Activated CD4-positive, CD25-positive, alpha-beta regulatory T cell treated with anti-CD3 and anti-CD28 coated beads, Interleukin-2, amount 50 U/mL, for 24 hours (primary cell): ENCODE results near the gene DACT3.
A peak's percentile ranks its signal among the peaks of the same experiment; 100 is the strongest.

Source experiments
- ATAC-seq, 2 donors: fragments of 150-1000 bp; cut with Tn5 transposase; one replicate each; pipeline ENCODE4 v1.10.0; 2021; ENCODE audit warnings: mild to moderate bottlenecking in 1 of 2, moderate library complexity in 1 of 2

The DACT3 gene

DNA sequence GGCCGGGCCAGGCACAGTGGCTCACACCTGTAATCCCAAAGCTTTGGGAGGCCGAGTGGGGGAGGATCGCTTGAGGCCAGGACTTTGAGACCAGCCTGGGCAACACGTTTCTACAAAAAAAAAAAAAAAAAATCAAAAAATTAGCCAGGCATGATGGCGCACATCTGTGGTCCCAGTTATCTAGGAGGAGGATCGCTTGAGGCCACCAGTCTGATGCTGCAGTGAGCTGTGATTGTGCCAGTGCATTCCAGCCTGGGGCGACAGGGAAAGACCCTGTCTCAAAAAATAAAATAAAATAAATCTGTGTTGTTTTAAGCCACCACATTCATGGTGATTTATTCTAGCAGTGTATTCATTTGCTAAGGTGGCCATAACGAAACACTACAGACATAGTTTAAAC lies 4.1 kb upstream of the DACT3 start:
- no peak for ATAC-seq

DNA sequence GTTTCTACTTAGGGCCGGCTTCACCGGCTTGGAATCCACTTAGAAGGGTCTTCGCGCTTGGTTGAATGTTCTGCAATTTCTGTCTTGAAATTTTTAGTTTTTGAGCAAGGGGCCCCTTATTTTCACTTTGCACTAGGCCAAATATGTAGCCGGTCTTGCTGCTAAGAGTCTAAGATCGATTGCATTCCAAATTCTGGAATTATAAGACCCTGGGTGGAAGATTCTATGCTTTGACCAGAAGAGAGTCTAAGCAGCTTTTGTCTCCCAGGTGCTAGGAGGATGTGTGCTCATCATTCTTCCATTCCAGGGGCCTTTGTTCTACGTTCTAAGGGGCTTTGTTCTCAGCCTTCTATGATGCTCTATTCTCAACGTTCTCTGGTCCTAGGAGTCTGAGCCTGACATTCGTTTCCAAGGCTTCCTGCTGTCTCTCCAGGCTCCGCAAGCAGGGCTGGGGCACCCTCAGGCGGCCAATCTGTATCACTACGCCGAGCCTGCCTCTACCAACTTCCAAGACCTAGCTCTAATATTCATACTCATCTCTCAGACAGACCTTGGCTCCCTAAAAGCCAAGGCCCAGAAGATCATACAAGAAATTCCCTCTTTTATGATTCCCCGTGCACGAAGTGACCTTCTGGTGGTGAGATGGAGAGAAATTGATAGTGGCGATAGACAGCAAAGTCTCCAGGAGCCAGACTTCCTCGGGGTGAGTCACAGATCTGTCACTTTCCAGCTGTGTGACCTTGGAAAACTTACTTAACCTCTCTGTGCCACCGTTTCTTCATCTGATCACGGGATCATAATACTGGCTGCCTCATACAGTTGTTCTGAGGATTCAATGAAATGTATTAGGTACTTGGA lies 982 bp upstream of the DACT3 start:
- ATAC-seq, result peak; percentile 35 to 39

DNA sequence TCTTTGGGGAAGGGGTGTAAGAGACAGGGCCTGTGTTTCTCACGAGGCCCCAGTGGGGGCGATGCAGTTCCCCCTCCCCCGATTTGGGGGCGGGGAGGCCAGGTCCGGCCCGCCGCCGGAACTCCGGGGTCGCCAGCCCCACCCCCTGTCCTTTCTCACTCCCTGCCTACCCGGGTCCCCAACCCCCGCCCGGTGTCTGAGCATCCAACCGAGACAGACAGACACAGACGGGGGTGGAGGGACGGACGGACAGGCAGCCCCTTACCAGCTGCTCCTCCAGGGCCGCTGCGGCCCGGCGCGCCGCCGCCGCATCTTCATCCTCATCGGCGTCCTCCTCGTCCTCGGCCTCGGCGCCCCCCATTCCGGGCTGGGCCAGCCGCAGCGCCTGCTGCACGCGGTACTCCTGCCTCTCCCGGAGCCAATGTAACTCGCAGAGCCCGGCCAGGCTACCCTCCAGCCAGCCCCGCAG lies 397 bp downstream of the DACT3 start:
- no peak for ATAC-seq

DNA sequence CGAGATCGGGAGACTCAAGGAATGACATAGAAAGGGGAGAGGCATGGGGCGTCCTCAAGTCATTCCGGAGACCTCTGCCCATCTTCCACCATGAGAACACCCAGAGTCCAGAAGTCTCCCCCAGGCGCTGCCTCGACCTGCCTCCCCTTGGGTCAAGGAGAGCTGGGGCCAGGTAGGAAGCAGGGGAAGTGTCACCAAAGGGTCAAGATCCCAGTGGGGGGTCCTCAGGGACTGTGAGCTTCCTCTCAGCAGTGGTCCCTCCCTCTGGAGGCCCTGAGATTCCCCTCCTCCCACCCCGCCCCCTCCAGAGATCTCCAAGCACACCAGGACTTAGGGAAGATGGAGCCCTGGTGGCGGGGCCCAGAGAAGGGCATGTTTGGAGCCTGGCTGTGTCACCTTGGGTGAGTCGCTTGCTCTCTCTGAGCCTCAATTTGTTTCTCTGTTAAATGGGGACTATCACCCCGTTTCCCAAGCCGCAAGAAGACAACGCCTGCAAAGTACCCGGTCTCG lies 919 bp downstream of the DACT3 start:
- ATAC-seq, result no peak

DNA sequence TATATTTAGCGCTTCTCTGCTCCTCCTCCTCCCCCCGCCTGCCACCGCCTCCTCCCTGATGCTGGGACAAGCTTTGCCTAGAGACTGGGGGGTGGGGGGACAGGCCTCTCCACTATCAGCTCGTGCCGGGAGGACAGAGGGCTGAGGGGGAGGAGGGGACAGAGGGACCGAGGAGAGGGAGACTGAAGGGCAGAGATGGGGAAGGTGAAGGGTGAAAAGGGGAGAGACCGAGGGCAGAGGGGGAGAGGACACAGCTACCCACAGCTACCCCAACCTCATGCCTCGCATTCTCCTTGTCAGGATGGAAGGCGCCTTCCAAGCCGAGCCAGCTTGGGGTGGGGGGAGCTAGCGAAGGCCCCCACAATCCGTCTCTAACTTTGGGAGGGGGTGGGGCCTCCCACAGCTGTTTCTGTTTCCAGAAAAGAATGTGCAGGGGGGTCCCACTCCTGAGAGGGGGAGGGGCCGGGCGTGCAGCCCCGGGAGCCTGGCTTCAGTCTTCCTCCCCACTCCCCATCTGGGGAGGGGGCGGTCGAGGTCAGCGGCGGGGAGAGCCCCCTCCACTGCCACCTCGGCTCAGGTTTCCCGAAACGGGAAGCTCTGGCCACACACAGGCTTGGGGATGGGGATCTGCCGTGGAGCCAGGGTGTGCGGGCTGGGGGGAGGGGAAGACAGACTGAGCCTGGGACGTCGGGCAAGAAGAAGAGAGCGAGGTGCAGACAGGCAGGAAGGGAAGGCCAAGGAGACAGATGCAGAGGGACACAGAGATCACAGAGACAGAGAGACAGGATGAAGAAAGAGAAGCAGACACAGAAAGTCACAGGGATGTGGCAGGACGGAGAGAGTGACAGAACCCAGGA lies 1.6 kb downstream of the DACT3 start:
- no peak for ATAC-seq

DNA sequence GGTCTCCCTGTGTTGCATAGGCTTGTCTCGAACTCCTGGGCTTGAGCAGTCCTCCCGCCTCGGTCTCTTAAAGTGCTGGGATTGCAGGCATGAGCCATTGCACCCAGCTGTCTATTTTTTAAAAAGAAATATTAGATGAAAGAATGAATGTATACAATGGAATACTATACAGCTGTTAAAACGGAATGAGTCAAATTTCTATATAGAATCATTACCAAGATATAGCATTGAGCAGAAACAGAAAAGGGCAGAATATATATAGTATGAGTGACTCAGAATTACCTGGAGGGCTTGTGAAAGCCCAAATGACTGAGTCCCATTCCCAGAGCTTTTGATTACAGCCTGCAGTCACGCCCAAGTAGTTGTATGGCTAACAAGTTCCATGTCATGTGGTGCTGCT lies 4.4 kb downstream of the DACT3 start:
- ATAC-seq, result no peak

DNA sequence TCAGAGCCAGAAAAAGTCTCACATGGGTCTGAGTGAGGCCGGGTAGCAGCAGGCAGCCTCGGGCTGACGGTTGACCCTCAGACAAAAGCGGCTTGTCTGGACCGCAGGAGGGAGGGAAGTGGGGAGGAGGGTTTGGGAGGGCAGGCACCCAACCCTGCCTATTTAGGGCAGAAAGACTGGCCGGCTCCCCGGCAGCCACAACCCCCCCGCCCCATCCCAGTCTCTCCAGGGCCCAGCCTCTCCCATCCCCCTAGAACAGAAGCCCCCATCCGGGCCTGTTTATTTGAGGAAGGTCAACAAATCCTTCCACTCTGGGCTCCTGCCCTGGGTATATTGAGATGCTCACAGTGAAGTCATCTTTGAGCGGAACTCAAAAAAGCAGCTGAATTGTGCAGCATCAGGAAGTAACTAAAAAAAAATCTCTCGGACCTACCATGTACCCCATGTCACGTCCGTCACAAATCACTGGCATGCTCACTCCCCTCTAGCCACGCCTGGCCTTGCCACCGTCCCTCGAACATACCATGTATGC lies 6.3 kb downstream of the DACT3 start:
- ATAC-seq, result no peak

DNA sequence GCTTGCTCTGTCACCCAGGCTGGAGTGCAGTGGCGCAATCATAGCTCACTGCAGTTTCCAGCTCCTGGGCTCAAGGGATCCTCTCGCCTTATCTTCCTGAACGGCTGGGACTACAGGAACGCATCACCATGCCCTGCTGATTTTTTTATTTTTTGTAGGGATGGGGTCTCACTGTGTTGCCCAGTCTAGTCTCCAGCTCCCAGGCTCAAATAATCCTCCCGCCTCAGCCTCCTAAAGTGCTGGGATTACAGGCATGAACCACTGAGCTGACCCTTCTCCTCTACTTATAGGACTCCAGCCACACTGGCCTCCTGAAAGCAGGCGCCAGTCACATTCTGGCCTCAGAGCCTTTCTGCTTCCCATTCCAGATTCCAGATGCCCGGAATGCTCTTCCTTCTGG lies 10.5 kb downstream of the DACT3 start:
- no peak for ATAC-seq

DNA sequence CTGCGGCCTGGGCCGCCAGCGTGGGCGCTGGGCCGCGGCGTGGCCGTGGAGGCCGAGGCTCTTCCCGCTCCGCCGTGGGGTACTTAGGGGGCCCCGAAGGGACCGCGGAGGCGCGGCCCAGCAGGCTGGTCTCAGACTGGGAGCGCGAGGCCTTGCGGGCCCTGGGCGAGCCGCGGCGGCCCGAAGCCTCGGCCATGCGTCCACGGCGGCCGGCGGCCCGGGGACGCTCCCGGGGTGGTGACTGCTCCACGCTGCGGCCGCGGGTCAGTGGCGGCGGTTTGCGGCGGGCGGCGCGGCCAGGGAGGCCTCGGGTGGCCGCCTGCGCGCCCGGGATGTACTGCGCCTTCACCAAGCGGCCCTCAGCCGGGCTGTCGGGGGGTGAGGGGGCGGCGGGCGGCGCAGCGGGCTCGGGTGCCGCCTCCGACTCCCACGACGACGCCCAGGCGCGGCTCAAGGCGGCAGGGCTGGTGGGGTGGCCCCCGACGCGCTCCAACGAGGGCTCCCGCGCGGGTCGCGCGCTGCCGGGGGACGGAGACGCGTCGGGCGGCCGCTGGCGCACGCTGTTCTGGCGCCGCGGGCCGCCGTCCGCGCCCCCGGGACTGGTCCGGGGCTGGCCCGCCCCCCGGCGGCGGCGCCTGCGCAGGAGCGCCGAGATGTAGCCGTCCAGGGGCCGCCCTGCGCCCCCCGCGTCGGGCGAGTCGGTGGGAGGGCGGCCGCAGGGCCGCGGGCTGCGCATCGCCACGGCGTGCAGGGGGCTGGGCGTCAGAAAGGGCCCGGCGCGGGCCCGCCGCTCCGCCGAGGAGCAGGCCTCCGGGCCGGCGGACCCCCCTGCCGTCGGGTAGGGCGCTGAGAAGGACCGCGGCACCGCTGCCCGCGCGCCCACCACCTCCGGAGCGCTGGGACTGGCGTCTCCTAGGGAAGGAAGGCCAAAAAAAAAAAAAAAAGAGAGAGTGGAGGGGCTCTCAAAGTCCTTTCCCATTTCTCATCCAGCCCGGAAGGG lies 11.7 kb downstream of the DACT3 start:
- ATAC-seq, result no peak

DNA sequence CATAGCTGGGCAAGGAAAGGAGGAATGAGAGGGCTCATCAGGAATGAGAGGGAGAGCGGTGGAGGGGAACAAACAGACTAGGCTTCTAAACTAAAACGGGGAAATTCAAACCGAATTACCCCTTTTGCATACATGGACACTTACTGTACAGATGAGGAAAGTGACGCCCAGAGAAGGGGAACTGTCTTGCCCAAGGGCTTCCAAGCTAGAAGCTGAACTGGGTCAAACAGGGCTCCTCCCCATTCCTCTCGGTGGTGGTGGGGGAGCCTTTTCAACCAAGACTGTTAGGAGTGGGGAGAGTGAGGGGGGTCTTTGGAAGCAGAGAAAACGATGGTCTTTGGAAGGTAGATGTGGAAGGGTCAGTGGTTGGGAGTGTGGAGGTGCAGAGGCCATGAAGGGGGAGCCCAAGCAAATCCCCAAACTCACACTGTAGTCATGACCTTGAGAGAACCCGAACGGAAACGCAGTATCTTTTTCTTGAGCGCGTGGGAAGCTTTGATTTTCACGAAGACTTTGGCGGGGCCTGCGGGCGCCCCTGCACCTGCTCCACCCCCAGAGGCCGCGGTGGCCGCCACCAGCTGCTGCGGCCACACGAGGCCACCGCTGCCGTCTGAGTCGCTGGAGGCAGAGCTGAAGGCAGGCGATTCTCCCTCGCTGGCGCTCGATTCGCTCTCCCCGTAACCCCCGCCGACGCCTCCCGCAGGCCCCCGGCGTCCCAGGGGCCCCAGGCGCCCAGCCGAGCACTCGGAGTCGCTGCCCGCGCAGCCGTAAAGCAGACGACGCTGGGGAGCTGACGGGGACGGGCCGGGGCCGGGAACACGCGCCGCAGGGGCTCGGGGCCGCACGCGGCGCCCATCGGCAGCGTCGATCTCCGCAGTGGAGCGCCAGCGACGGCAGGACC lies 12.7 kb downstream of the DACT3 start:
- peak in 1 of 2 donors; percentile 30 for ATAC-seq

DNA sequence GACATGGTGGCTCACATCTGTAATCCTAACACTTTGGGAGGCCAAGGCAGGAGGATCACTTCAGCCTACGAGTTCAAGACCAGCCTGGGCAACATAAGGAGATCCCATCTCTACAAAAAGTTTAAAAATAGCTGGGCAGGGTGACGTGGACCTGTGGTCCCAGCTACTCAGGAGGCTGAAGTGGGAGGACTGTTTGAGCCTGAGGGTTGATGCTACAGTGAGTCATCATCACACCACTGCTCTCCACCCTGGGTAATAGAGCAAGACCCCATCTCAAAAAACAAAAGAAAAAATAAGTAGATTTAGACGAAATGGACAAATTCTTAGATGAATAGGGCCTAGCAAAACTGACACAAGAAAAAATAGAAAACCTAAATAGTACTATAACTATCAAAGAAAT lies 14.6 kb downstream of the DACT3 start:
- ATAC-seq, result no peak

DNA sequence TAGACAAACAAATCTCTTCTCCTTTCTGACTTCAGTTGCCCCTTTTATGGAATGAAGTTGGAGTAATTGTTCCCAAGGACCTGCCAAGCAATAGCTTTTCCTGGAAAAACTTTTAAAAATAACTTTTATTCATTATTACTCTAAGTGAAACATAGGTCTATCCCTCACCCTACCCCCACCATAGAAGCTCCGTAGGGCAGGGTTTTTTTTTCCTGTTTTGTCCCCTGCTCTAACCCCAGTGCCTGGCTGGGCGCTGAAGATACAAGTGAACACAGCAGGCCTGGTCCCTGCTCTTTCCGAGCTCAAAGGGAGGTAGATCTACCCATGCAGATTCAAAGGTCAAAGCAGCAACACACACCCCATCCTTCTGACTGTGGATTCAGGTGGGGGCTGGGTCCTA lies 16.3 kb downstream of the DACT3 start:
- ATAC-seq, result no peak

DNA sequence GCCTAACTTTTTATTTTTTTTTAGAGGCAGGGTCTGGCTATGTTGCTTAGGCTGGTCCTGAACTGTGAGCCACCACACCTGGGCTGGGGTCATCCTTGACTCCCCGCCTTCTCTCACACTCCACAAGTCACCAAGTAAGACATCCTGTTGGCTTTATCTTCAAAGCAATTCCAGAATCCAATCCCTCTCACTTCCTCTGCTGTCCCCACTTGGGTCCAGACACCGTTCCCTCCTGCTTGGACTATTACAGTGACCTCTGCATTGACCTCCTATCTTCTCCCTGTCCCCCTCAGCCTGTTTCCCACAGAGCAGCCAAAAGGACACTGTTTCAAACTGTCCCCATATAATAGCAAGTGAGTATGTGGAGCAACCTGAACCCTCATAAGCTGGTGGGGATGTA lies 20.3 kb downstream of the DACT3 start:
- ATAC-seq, result no peak

DNA sequence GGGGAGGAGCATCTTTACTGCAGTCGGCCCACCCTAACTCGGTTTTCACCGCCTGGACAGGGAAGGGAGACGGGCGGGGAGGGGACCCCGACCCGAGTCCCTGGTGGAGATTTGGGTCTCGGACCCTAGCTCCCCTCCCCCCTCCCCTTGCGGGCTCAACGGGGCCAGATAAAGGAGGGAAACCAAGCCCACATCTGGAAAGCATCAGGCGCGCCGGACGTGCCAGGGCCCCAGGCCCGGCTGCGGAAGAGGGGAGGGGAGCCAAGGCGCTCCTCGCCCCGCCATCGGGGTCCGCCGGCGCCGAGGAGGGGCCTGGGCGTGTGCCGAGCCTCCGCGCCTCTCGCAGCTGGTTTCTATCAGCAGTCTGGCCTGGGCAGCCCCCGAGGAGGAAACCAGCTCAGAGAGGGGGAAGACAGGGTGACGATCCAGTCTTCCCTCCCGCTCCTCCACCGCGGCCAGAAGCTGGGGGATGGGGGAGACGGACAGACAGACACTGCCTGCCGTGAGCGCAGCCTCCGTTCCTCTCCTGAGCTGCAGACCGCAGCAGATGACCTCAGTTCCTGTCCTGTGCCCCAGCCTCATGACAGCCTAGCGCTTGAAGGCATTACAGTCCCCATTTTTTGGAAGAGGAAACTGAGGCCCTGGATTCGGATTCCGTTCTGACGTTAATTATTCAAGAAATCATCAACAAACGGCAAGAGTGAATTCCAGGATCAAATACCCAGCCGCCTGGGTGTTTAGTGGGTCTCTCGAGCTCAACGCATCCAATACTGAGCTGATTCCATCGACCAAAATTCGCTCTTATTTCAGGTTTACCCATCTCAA lies 21.4 kb downstream of the DACT3 start:
- ATAC-seq, result no peak

DNA sequence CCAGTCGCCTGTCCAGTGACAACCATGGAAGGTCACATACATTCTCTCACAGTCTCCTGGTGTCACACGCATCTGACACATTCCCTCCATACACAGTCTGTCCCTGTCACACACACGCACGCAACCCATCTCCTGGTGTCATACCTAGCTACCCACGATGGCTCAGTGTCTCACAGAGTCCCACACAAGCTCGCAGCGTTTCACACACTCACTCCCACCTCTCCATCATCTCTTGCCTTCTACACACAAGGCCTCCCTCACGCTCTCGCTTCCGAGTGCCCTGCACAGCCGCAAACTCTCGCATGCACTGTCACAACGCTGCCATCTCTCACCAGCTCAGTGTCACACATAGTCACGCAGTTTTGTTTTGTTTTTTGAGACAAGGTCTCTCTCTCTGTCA lies 23.8 kb downstream of the DACT3 start:
- peak; percentile 1 for ATAC-seq

DNA sequence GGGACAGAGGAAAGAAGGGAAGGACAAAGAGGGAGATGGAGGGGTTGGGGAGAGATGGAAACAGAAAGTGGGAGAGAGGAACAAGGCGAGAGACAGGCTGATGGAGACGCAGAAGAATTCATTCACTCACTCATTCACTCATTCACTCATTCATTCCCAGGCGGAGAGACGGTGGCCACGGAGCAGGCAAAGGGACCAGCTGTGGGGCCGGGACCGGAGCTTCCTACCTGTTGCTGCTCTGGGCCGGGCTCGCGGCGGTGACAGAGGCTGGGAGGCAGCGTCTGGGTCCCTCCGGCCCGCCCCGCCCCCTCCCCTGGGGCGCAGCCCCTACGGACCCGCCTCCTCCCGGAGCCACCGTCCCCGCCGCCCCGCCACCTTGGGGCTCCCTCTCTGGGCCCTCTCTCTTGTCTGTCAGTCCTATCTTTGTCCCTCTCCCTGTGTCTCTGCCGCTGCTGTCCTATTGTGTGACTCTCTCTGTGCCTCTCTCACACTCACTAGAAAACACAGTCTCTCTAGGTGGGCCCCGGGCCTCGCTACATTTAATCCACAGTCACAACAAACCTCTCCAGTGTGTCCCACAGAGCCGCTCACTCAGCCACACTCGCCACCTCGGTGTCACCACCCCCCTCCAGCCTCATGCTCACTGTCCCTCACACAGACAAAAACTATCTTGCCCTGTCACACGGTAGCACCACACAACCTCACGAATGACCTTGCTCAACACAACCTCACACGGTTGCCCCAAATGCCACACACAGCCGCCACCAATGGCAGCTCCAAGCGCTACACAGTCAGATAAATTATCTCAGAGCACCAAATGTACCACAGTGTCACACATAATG lies 24.8 kb downstream of the DACT3 start, which contains the start of gene GNG8:
Gene GNG8 (minus strand): TSS at position 283 of the 842 bp plus-strand sequence. CDS start 1,520 bp downstream, outside the sequence.
- no peak for ATAC-seq

DNA sequence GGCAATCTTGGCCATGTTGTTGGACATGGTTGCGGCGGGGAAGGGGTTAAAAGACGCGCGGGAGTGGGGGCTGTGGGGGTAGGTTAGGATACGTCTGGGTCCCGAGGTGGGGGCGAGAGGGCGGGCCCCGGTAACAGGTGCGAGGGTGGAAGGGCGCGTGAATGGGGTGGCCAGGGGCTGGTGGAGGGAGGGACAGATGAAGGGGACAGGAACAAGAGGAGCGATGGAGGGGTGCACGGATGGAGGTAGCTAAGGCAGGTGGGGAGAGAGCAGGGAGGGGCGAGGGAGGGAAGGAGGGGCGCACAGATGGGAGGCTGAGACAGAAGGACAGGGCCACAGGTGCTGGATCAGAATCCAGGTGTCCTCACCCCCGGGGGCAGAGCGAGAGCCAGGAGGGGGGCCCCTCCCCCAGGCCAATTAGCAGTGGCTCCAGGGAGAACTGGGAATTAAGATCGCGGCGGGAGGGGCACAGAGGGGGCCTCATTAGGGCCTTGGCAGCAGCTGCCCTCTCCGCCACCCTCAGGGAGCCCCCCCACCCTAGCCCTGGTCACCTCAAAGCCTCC lies 26.2 kb downstream of the DACT3 start:
- no peak for ATAC-seq

DNA sequence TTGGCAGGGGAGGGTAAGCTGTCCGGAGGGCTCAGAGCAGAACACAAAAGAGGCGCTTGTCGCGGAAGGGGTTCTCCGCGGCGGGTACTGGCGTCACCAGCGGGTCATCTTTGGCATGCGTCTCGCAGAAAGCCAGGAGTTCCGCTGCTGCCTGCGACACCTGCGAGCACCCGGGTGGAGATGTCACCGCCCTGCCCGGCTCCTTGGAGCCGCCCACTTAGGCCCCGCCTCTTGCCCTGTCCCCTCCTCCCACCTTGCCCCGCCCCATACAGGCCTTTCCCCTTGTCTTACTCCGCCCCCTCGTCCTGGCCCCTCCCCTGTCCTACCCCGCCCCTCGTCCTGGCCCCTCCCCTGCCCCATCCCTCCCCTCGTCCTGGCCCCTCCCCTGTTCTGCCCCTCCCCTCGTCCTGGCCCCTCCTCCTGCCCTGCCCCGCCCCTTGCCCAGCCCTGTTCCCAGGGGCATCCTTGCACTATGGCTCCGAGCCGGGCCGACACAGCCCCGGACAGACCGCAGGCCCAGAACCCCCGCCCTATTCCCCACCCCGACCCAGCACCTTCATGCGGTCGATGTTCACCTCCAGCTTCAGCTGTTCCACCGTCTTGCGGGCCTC lies 26.8 kb downstream of the DACT3 start:
- peak; percentile 21 to 34 for ATAC-seq
